HepG2 (cell line): ENCODE measurements around the gene GPSM1. TPM values are rescaled to one million over a fixed set of nuclear protein-coding genes. Genes with fewer than 3 reads are reported as not detected.

Source experiments
- CEBPG ChIP-seq: IDR thresholded peaks from 2 replicates; pipeline ENCODE4 v1.6.1; 2016
- EHMT2 ChIP-seq: fragments of 200-600 bp; sonication (generic); IDR thresholded peaks from 2 replicates; pipeline ENCODE4 v1.7.0; 2017; ENCODE audit warnings: antibody characterized with exemption, low read depth, low read length, borderline replicate concordance
- ELF4 ChIP-seq: sonication (generic); formaldehyde crosslinking; IDR thresholded peaks from 2 replicates; pipeline ENCODE4 v1.5.0; 2020; ENCODE audit warnings: missing genetic modification reagents, mild to moderate bottlenecking, moderate library complexity, borderline replicate concordance
- FLYWCH1 ChIP-seq: sonication (generic); formaldehyde crosslinking; IDR thresholded peaks from 2 replicates; pipeline ENCODE4 v1.8.1; 2023; ENCODE audit warnings: mild to moderate bottlenecking, missing genetic modification reagents
- FOXM1 ChIP-seq: sonication (generic); formaldehyde crosslinking; IDR thresholded peaks from 2 replicates; pipeline ENCODE4 v1.5.0; 2020; ENCODE audit warnings: missing genetic modification reagents
- KLF6 ChIP-seq: IDR thresholded peaks from 2 replicates; pipeline ENCODE4 v1.8.0; 2016; ENCODE audit warnings: missing biosample characterization, missing genetic modification reagents
- LCORL ChIP-seq, 2 experiments: fragments of 450-650 bp in 1 of 2; sonication (generic) in 1 of 2; formaldehyde crosslinking in 1 of 2; IDR thresholded peaks; 2 replicates each; pipeline versions ENCODE4 v1.5.0 to v1.6.1; 2017 to 2020; ENCODE audit warnings: antibody characterized with exemption in 1 of 2, missing genetic modification reagents in 1 of 2
- MBD4 ChIP-seq: IDR thresholded peaks from 2 replicates; pipeline ENCODE4 v1.6.1; 2012; ENCODE audit warnings: low read length, inconsistent platforms, borderline replicate concordance
- TARDBP ChIP-seq: sonication (generic); formaldehyde crosslinking; IDR thresholded peaks from 2 replicates; pipeline ENCODE4 v1.8.0; 2022; ENCODE audit warnings: mild to moderate bottlenecking, missing genetic modification reagents
- ZBTB7A ChIP-seq: sonication (generic); formaldehyde crosslinking; IDR thresholded peaks from 2 replicates; pipeline ENCODE4 v1.8.0; 2022; ENCODE audit warnings: mild to moderate bottlenecking, missing genetic modification reagents
- ZC3H4 ChIP-seq: sonication (generic); formaldehyde crosslinking; IDR thresholded peaks from 2 replicates; pipeline ENCODE4 v1.4.0; 2020; ENCODE audit warnings: missing genetic modification reagents, borderline replicate concordance
- ZNF251 ChIP-seq: sonication (generic); formaldehyde crosslinking; IDR thresholded peaks from 2 replicates; pipeline ENCODE4 v1.9.0; 2021; ENCODE audit warnings: mild to moderate bottlenecking, missing genetic modification reagents
- ZNF331 ChIP-seq: sonication (generic); formaldehyde crosslinking; IDR thresholded peaks from 2 replicates; pipeline ENCODE4 v1.4.0; 2020; ENCODE audit warnings: missing genetic modification reagents
- ZNF800 ChIP-seq: sonication (generic); formaldehyde crosslinking; IDR thresholded peaks from 2 replicates; pipeline ENCODE4 v1.4.0; 2020; ENCODE audit warnings: missing genetic modification reagents
- polyA plus RNA-seq, 8 experiments: library from polyadenylated mRNA; depleted of rRNA in 3 of 8; stranded (reverse) in 7 of 8; unstranded in 1 of 8; fragments of >200 nt; fragmentation: Illumina TruSeq in 4 of 8; extraction: Trizol in 4 of 8; gene quantifications; 2 replicates each; pipeline versions ENCODE4 v1.2.1 to v1.2.3, GENCODE V29; 2011 to 2016; ENCODE audit warnings: low read depth in 4 of 8, missing spikeins in 1 of 8, mixed read lengths in 1 of 8; ENCODE audit not compliant: insufficient read depth in 1 of 8
- total RNA-seq, 5 experiments: library from RNA; depleted of rRNA; stranded (reverse); fragments of >200 nt; fragmentation: Illumina TruSeq; extraction: Trizol; gene quantifications; 2 replicates each; pipeline ENCODE4 v1.2.3, GENCODE V29; 2016; ENCODE audit warnings: low read depth in 1 of 5
- TF ChIP-seq, protein P1 (sequence below): sonication (generic); formaldehyde crosslinking; IDR thresholded peaks from 2 replicates; pipeline ENCODE4 v1.5.1; 2020; ENCODE audit warnings: missing genetic modification reagents, mild to moderate bottlenecking, borderline replicate concordance
- TF ChIP-seq, protein P2 (sequence below): sonication (generic); formaldehyde crosslinking; IDR thresholded peaks from 2 replicates; pipeline ENCODE4 v1.8.1; 2023; ENCODE audit warnings: mild to moderate bottlenecking, missing genetic modification reagents, borderline replicate concordance
- TF ChIP-seq, protein P3 (sequence below): sonication (generic); formaldehyde crosslinking; IDR thresholded peaks from 2 replicates; pipeline ENCODE4 v1.4.0; 2020; ENCODE audit warnings: missing genetic modification reagents, low read depth, mild to moderate bottlenecking, borderline replicate concordance
- TF ChIP-seq, protein P4 (sequence below): sonication (generic); formaldehyde crosslinking; IDR thresholded peaks from 2 replicates; pipeline ENCODE4 v1.5.0; 2020; ENCODE audit warnings: missing genetic modification reagents
- TF ChIP-seq, protein P5 (sequence below), 2 experiments: IDR thresholded peaks; 2 replicates each; pipeline ENCODE4 v1.6.1; 2011 to 2012; ENCODE audit warnings: low read length in 2 of 2, borderline replicate concordance in 1 of 2, low read depth in 1 of 2, mild to moderate bottlenecking in 1 of 2, moderate library complexity in 1 of 2

Gene GPSM1
- total and polyA plus RNA-seq, 2 of the 13 experiments (the other 11 are each of a cell fraction or from before 2014, with no cell fraction given): 1.0 to 2.4 TPM

GRCh38 chr9:136363106-136363948 lies 36.0 kb downstream of the GPSM1 start, which contains the start of gene DNLZ (continued):
- TF ChIP-seq EHMT2: no peak
- TF ChIP-seq, protein P1, sequence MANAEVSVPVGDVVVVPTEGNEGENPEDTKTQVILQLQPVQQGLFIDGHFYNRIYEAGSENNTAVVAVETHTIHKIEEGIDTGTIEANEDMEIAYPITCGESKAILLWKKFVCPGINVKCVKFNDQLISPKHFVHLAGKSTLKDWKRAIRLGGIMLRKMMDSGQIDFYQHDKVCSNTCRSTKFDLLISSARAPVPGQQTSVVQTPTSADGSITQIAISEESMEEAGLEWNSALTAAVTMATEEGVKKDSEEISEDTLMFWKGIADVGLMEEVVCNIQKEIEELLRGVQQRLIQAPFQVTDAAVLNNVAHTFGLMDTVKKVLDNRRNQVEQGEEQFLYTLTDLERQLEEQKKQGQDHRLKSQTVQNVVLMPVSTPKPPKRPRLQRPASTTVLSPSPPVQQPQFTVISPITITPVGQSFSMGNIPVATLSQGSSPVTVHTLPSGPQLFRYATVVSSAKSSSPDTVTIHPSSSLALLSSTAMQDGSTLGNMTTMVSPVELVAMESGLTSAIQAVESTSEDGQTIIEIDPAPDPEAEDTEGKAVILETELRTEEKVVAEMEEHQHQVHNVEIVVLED (CRISPR knock-in tag): peak; percentile 76
- no peak for TF ChIP-seq MBD4
- TF ChIP-seq LCORL (IDR thresholded peaks at IDR 0.05): no peak
- peak; percentile 62 for TF ChIP-seq LCORL (CRISPR knock-in tag; IDR thresholded peaks at IDR 0.05)
- TF ChIP-seq TARDBP (CRISPR knock-in tag): peak; percentile 92
- TF ChIP-seq, protein P2, sequence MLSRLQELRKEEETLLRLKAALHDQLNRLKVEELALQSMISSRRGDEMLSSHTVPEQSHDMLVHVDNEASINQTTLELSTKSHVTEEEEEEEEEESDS (CRISPR knock-in tag): peak; percentile 52; the same call in 1 of the 2 replicates
- no peak; the same call in 1 of the 2 replicates for TF ChIP-seq ELF4
- TF ChIP-seq ZNF331 (CRISPR knock-in tag): peak; percentile 62
- TF ChIP-seq ZNF251 (CRISPR knock-in tag): no peak
- peak; percentile 68; the same call in 1 of the 2 replicates for TF ChIP-seq ZNF800
- TF ChIP-seq, protein P3, sequence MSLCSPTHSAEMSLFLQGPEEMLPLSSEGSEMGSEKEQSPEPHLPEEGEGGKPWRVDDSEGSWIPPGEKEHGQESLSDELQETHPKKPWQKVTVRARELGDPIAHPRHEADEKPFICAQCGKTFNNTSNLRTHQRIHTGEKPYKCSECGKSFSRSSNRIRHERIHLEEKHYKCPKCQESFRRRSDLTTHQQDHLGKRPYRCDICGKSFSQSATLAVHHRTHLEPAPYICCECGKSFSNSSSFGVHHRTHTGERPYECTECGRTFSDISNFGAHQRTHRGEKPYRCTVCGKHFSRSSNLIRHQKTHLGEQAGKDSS: 0 out of 2 replicates have a peak, but pooled peaks have one; percentile 52
- TF ChIP-seq, protein P4, sequence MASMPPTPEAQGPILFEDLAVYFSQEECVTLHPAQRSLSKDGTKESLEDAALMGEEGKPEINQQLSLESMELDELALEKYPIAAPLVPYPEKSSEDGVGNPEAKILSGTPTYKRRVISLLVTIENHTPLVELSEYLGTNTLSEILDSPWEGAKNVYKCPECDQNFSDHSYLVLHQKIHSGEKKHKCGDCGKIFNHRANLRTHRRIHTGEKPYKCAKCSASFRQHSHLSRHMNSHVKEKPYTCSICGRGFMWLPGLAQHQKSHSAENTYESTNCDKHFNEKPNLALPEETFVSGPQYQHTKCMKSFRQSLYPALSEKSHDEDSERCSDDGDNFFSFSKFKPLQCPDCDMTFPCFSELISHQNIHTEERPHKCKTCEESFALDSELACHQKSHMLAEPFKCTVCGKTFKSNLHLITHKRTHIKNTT: no peak
- TF ChIP-seq ZBTB7A (CRISPR knock-in tag): 0 out of 2 replicates have a peak, but pooled peaks have one; percentile 45
- no peak for TF ChIP-seq FOXM1 (CRISPR knock-in tag)
- peak; percentile 86 for TF ChIP-seq KLF6
- no peak; the same call in 1 of the 2 replicates for TF ChIP-seq ZC3H4
- TF ChIP-seq, protein P5, sequence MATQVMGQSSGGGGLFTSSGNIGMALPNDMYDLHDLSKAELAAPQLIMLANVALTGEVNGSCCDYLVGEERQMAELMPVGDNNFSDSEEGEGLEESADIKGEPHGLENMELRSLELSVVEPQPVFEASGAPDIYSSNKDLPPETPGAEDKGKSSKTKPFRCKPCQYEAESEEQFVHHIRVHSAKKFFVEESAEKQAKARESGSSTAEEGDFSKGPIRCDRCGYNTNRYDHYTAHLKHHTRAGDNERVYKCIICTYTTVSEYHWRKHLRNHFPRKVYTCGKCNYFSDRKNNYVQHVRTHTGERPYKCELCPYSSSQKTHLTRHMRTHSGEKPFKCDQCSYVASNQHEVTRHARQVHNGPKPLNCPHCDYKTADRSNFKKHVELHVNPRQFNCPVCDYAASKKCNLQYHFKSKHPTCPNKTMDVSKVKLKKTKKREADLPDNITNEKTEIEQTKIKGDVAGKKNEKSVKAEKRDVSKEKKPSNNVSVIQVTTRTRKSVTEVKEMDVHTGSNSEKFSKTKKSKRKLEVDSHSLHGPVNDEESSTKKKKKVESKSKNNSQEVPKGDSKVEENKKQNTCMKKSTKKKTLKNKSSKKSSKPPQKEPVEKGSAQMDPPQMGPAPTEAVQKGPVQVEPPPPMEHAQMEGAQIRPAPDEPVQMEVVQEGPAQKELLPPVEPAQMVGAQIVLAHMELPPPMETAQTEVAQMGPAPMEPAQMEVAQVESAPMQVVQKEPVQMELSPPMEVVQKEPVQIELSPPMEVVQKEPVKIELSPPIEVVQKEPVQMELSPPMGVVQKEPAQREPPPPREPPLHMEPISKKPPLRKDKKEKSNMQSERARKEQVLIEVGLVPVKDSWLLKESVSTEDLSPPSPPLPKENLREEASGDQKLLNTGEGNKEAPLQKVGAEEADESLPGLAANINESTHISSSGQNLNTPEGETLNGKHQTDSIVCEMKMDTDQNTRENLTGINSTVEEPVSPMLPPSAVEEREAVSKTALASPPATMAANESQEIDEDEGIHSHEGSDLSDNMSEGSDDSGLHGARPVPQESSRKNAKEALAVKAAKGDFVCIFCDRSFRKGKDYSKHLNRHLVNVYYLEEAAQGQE (IDR thresholded peaks at IDR 0.05; ENCODE audit: borderline replicate concordance in 1 of 2, low read depth in 1 of 2, low read length in 2 of 2): no peak
- TF ChIP-seq FLYWCH1 (CRISPR knock-in tag): no peak
- peak; percentile 25; the same call in 1 of the 2 replicates for TF ChIP-seq CEBPG (CRISPR knock-in tag)
